Measurements from ENCODE around the gene EFCAB5.

EFCAB5 gene

GRCh38 chr17:30068465-30068864 lies 127.0 kb downstream of the EFCAB5 start:
- Histone ChIP-seq H2AFZ (ENCODE audit: low read depth, low read length, severe bottlenecking) (no peak overlapping the region), H3K4me2 (ENCODE audit: low read depth, low read length, poor library complexity, severe bottlenecking) (no peak overlapping the region), H3K4me3 (ENCODE audit: insufficient read depth, low read length, poor library complexity, severe bottlenecking) (no peak overlapping the region), H3K36me3 (ENCODE audit: low read length) (no peaks in the 10 kb centered on the region; the same call in 1 of the 2 replicates), H3F3A (ENCODE audit: insufficient read depth) (no peaks in the 10 kb centered on the region), H4K20me1 (ENCODE audit: low read depth, low read length) (no peaks in the 10 kb centered on the region), H3K9me2 (replicated peaks; ENCODE audit: insufficient read depth, low read length) (no peaks in the 10 kb centered on the region), H3K79me2 (ENCODE audit: insufficient read depth, low read length) (no peaks in the 10 kb centered on the region), H3K27ac (ENCODE audit: low read depth, low read length) (no peak overlapping the region), H3K9me3 (ENCODE audit: insufficient read depth, low read length) (peaks cover 12% of the 10 kb centered on the region; the same call in 1 of the 2 replicates), H3K27me3 (ENCODE audit: low read length) (0 out of 2 replicates have a peak, but pooled peaks cover 6% of the 10 kb centered on the region), H3K9ac (ENCODE audit: low read length) (no peak overlapping the region)
- TF ChIP-seq CTCF (IDR thresholded peaks at IDR 0.05; ENCODE audit: insufficient read depth, low read length, poor library complexity, severe bottlenecking) (no peak), EZH2phosphoT487 (conservative IDR thresholded peaks at IDR 0.05; ENCODE audit: low read length) (no peak)

- Histone ChIP-seq H3K9me3 (ENCODE audit: insufficient read depth, low read length) (no peaks in the 10 kb centered on the region), H4K20me1 (ENCODE audit: low read depth, low read length) (no peaks in the 10 kb centered on the region)
Measured at GRCh38 chr17:30074254-30074653, 132.8 kb downstream of the EFCAB5 start.

GRCh38 chr17:30074730-30075129 lies 133.3 kb downstream of the EFCAB5 start:
- no peaks in the 10 kb centered on the region for H3K9me3 ChIP-seq (ENCODE audit: insufficient read depth, low read length)
- H3K27ac ChIP-seq (ENCODE audit: low read depth, low read length) = no peak overlapping the region
- no peaks in the 10 kb centered on the region for H3F3A ChIP-seq (ENCODE audit: insufficient read depth)
- no peak overlapping the region for H3K9ac ChIP-seq (ENCODE audit: low read length)
- TF ChIP-seq EZH2phosphoT487 (conservative IDR thresholded peaks at IDR 0.05; ENCODE audit: low read length) (no peak), CTCF (IDR thresholded peaks at IDR 0.05; ENCODE audit: insufficient read depth, low read length, poor library complexity, severe bottlenecking) (no peak)
- H2AFZ ChIP-seq (ENCODE audit: low read depth, low read length, severe bottlenecking) = no peak overlapping the region
- no peaks in the 10 kb centered on the region for H3K79me2 ChIP-seq (ENCODE audit: insufficient read depth, low read length)
- H3K36me3 ChIP-seq (ENCODE audit: low read length) = no peaks in the 10 kb centered on the region
- H3K9me2 ChIP-seq (replicated peaks; ENCODE audit: insufficient read depth, low read length) = no peaks in the 10 kb centered on the region
- no peaks in the 10 kb centered on the region for H3K27me3 ChIP-seq (ENCODE audit: low read length)
- H3K4me3 ChIP-seq (ENCODE audit: insufficient read depth, low read length, poor library complexity, severe bottlenecking) = no peak overlapping the region
- H3K4me2 ChIP-seq (ENCODE audit: low read depth, low read length, poor library complexity, severe bottlenecking) = no peak overlapping the region
- H4K20me1 ChIP-seq (ENCODE audit: low read depth, low read length) = no peaks in the 10 kb centered on the region

More at GRCh38 chr17:30074254-30074653, 132.8 kb downstream of the EFCAB5 start:
- H3K27me3 ChIP-seq (ENCODE audit: low read length) = no peaks in the 10 kb centered on the region
- H3K4me2 ChIP-seq (ENCODE audit: low read depth, low read length, poor library complexity, severe bottlenecking) = no peak overlapping the region
- no peaks in the 10 kb centered on the region for H3K79me2 ChIP-seq (ENCODE audit: insufficient read depth, low read length)
- no peaks in the 10 kb centered on the region for H3F3A ChIP-seq (ENCODE audit: insufficient read depth)
- no peaks in the 10 kb centered on the region for H3K36me3 ChIP-seq (ENCODE audit: low read length)
- H3K4me3 ChIP-seq (ENCODE audit: insufficient read depth, low read length, poor library complexity, severe bottlenecking) = no peak overlapping the region
- no peak overlapping the region for H2AFZ ChIP-seq (ENCODE audit: low read depth, low read length, severe bottlenecking)
- no peak for TF ChIP-seq EZH2phosphoT487 (conservative IDR thresholded peaks at IDR 0.05; ENCODE audit: low read length)
- no peak for TF ChIP-seq CTCF (IDR thresholded peaks at IDR 0.05; ENCODE audit: insufficient read depth, low read length, poor library complexity, severe bottlenecking)
- no peak overlapping the region for H3K27ac ChIP-seq (ENCODE audit: low read depth, low read length)
- H3K9ac ChIP-seq (ENCODE audit: low read length) = no peak overlapping the region
- H3K9me2 ChIP-seq (replicated peaks; ENCODE audit: insufficient read depth, low read length) = no peaks in the 10 kb centered on the region
